ENCODE data around the gene RTTN.

Gene RTTN

DNA sequence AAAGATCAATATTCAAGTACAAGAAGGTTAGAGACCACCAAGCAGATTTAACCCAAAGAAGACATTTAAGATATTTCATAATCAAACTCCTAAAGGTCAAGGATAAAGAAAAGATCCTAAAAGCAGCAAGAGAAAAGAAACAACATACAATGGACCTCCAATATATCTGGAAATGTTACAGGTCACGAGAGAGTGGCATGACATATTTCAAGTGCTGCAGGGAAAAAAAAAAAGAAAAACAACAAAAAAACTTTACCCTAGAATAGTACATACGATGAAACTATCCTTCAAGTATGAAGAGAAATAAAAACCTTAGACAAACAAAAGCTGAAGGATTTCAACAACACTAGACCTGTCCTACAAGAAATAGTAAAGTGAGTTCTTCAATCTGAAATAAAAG, 166.3 kb downstream of the RTTN start:
- H2AFZ ChIP-seq (ENCODE audit: low read depth, low read length), result no peak overlapping the region
- no peaks in the 10 kb centered on the region for H3K9me3 ChIP-seq (ENCODE audit: low read length)
- H3K4me3 ChIP-seq (ENCODE audit: low read length), result no peak overlapping the region
- H3K4me1 ChIP-seq (ENCODE audit: insufficient read depth, low read length), result no peaks in the 10 kb centered on the region
- peaks cover 2% of the 10 kb centered on the region for H3K36me3 ChIP-seq (ENCODE audit: insufficient read depth, low read length)
- no peaks in the 10 kb centered on the region for H3K27me3 ChIP-seq (ENCODE audit: insufficient read depth, low read length)

DNA sequence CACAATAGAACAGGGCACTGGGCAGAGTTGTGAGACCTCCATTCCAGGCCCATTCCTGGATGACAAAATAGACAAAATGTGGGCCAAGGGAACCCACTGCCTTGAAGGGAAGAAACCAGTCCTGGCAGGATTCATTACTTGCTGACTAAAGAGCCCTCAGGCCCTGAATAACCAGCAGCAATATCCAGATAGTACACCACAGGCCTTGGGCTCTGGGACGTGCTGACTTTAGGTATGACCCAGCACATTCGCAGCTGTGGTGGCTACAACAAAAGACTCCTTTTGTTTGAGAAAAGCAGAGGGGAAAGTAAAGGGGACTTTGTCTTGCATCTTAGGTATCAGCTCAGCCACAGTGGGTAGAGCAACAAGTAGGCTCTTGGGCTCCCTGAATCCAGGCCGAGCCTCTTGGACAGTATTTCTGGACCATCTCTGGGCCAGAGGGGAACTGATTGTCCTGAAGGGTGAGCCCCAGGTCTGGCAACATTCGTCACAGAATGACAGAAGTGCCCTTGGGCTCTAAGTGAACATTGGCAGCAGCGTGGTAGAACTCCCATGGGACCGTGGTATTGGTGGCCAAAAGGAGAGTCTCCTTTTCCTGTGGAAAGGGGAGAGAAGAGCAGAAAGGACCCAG, 167.9 kb downstream of the RTTN start:
- no peaks in the 10 kb centered on the region for H3K9me3 ChIP-seq (ENCODE audit: low read length)
- no peak overlapping the region for H3K4me3 ChIP-seq (ENCODE audit: low read length)
- no peaks in the 10 kb centered on the region for H3K27me3 ChIP-seq (ENCODE audit: insufficient read depth, low read length)
- no peaks in the 10 kb centered on the region for H3K4me1 ChIP-seq (ENCODE audit: insufficient read depth, low read length)
- H2AFZ ChIP-seq (ENCODE audit: low read depth, low read length), result no peak overlapping the region
- H3K36me3 ChIP-seq (ENCODE audit: insufficient read depth, low read length), result no peaks in the 10 kb centered on the region

DNA sequence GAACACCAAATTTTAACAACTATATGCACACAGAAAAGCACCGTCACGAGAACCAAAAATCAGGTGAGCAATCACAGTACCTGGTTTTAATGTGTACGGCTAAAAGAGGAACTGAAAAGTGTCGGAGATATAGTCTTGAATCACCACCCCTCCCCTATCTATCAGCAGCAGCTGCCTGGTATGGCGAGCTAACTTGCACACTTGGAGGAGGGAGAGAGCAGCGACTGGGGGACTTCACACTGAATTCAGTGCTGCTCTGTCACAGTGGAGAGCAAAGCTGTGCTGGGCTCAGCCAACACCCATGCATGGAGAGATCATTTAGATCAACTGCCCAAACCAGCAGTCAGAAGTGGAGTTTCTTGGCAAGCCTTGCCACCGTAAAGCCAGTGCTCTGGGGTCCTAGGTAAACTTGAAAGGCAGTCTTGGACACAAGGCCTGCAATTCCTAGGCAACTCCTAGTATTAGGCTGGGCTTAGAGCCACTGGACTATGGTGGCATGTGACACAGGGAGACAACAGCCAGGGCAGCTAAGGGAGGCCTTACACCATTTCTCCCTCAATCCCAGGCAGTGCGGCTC, 168.6 kb downstream of the RTTN start:
- H2AFZ ChIP-seq (ENCODE audit: low read depth, low read length), result no peak overlapping the region
- no peaks in the 10 kb centered on the region for H3K27me3 ChIP-seq (ENCODE audit: insufficient read depth, low read length)
- no peaks in the 10 kb centered on the region for H3K9me3 ChIP-seq (ENCODE audit: low read length)
- H3K4me1 ChIP-seq (ENCODE audit: insufficient read depth, low read length), result no peaks in the 10 kb centered on the region
- H3K4me3 ChIP-seq (ENCODE audit: low read length), result no peak overlapping the region
- no peaks in the 10 kb centered on the region for H3K36me3 ChIP-seq (ENCODE audit: insufficient read depth, low read length)

DNA sequence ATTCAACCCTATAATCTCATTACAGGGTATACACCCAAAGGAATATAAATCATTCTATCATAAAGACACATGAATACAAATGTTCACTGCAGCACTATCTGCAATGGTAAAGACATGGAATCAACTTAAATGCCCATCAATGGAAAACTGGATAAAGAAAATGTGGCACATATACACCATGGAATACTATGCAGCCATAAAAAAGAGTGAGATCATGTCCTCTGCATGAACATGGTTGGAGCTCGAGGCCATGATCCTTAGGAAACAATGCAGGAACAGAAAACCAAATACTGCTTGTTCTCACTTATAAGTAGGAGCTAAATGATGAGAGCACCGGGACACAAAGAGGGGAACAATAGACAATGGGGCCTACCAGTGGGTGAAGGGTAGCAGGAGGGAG, 169.3 kb downstream of the RTTN start:
- H3K9me3 ChIP-seq (ENCODE audit: low read length), result no peaks in the 10 kb centered on the region
- no peaks in the 10 kb centered on the region for H3K4me1 ChIP-seq (ENCODE audit: insufficient read depth, low read length)
- H3K27me3 ChIP-seq (ENCODE audit: insufficient read depth, low read length), result no peaks in the 10 kb centered on the region
- no peak overlapping the region for H3K4me3 ChIP-seq (ENCODE audit: low read length)
- H3K36me3 ChIP-seq (ENCODE audit: insufficient read depth, low read length), result no peaks in the 10 kb centered on the region
- no peak overlapping the region for H2AFZ ChIP-seq (ENCODE audit: low read depth, low read length)

DNA sequence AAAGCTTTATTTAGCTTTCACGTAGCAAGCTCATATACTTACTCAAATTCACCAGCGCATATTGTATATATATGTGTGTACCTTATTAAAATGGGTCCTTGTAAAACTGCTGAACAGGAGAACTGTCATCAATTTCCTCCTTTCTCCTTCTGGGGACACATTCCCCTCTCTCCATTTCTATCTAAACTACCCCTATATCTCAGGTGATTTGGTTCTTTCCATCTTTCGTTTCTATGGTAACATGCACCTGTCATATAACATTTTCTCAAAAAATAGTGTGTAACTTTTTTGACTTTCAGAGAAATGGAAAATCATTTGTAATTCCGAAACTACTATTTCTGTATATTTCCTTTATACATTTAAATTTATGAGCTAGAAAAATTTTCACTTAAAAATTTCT, 174.3 kb downstream of the RTTN start:
- Histone ChIP-seq H3K27me3 (ENCODE audit: insufficient read depth, low read length) (no peaks in the 10 kb centered on the region), H2AFZ (ENCODE audit: low read depth, low read length) (no peak overlapping the region), H3K4me3 (ENCODE audit: low read length) (no peak overlapping the region), H3K4me1 (ENCODE audit: insufficient read depth, low read length) (no peaks in the 10 kb centered on the region), H3K9me3 (ENCODE audit: low read length) (no peaks in the 10 kb centered on the region), H3K36me3 (ENCODE audit: insufficient read depth, low read length) (peaks cover 3% of the 10 kb centered on the region)

DNA sequence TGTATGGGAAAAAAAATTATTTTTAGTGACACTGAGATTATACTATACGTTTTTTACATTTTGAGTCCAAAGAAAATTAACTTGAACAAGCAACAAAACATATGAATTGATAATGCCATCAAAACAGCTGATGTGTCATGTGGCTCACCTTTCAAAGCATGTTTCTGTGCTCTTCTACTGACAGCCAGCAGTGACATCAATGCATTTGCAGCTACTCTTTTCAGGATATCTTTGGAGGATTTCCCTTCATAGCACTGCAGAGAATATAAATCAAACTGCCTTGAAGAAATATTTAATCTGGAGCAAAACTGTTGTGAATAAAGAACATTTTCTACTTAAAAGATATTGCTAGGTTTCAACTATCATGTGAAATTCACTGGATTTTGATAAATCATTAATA, 174.8 kb downstream of the RTTN start:
- H3K36me3 ChIP-seq (ENCODE audit: insufficient read depth, low read length), result peaks cover 3% of the 10 kb centered on the region
- no peak overlapping the region for H3K4me3 ChIP-seq (ENCODE audit: low read length)
- H3K27me3 ChIP-seq (ENCODE audit: insufficient read depth, low read length), result no peaks in the 10 kb centered on the region
- H3K9me3 ChIP-seq (ENCODE audit: low read length), result no peaks in the 10 kb centered on the region
- no peaks in the 10 kb centered on the region for H3K4me1 ChIP-seq (ENCODE audit: insufficient read depth, low read length)
- H2AFZ ChIP-seq (ENCODE audit: low read depth, low read length), result no peak overlapping the region

DNA sequence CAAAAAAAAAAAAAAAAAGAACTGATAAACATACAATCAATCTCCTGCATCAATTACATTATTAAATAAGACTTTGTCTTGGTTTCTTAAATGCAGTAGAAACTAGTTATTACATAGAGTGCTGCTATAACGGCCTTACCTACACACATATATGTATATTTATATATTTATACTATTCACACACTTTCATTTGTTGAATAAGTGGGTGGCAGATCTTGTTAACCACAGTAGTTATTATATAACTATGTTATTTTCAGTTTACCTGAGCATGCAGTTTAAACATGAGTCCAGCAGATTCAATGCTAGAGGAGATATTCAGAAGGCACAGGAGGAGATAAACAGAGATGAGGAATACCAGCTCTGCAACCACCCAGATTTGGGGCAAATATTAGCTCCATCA, 176.3 kb downstream of the RTTN start:
- H3K4me1 ChIP-seq (ENCODE audit: insufficient read depth, low read length), result no peaks in the 10 kb centered on the region
- no peak overlapping the region for H2AFZ ChIP-seq (ENCODE audit: low read depth, low read length)
- H3K9me3 ChIP-seq (ENCODE audit: low read length), result no peaks in the 10 kb centered on the region
- no peak overlapping the region for H3K4me3 ChIP-seq (ENCODE audit: low read length)
- H3K27me3 ChIP-seq (ENCODE audit: insufficient read depth, low read length), result no peaks in the 10 kb centered on the region
- H3K36me3 ChIP-seq (ENCODE audit: insufficient read depth, low read length), result peaks cover 9% of the 10 kb centered on the region

DNA sequence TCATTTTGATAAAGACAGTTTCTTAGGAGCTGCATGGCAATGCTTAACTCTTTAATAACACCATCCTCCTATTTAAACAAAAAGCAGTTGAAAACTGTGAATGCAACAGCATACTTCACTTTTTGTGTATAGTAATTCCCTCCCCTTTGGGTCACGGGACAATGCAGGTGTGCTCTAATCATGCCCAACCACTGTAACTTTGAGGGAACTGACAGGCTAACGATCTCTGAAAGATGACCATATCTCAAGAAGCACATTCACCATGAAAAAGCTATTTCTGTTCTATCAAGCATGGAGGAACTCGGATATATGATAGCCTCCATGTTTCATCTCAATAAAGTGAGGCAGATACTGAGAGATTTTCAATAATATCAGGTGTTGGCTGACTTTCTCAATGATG, 176.8 kb downstream of the RTTN start:
- H2AFZ ChIP-seq (ENCODE audit: low read depth, low read length), result no peak overlapping the region
- H3K9me3 ChIP-seq (ENCODE audit: low read length), result no peaks in the 10 kb centered on the region
- H3K27me3 ChIP-seq (ENCODE audit: insufficient read depth, low read length), result no peaks in the 10 kb centered on the region
- H3K4me1 ChIP-seq (ENCODE audit: insufficient read depth, low read length), result no peaks in the 10 kb centered on the region
- peaks cover 11% of the 10 kb centered on the region for H3K36me3 ChIP-seq (ENCODE audit: insufficient read depth, low read length)
- H3K4me3 ChIP-seq (ENCODE audit: low read length), result no peak overlapping the region

DNA sequence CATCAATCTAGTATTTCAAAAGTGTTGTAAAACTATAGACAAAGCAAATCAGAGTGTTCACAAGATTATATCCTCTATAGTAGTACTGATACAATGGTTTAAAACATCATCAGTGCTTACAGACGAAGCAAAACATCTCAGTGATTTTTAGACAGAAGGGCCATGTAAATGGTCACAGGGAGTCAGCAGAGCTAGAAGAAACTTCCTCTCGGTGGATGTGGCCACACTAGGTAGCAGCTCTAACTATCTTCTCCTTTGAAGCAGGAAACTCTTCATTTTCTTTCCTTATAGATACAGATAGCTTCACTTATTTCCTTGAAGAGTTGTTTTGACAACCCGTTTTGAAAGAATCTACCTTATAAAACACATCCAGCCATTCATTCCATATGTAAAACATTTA, 177.4 kb downstream of the RTTN start:
- H2AFZ ChIP-seq (ENCODE audit: low read depth, low read length), result no peak overlapping the region
- no peaks in the 10 kb centered on the region for H3K4me1 ChIP-seq (ENCODE audit: insufficient read depth, low read length)
- no peaks in the 10 kb centered on the region for H3K9me3 ChIP-seq (ENCODE audit: low read length)
- peaks cover 11% of the 10 kb centered on the region for H3K36me3 ChIP-seq (ENCODE audit: insufficient read depth, low read length)
- H3K27me3 ChIP-seq (ENCODE audit: insufficient read depth, low read length), result no peaks in the 10 kb centered on the region
- H3K4me3 ChIP-seq (ENCODE audit: low read length), result no peak overlapping the region

DNA sequence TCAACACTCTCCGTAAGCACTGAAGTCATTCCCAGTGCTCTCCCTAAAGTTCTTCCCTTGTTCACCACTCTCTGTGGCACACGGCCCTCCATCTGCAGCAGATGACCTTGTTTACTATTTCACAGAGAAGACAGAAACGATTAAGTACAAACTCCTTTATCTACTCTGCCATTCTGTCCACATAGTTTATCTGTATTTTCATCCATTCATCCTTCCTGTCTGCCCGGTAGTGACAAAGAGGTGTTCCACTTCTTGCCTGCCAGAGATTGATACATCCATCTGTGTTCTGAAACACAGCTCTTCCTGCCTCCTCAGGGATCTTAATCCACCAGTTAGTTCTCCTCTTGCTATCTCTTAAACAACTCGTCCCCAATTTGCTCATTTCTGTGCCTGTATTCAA, 179.9 kb downstream of the RTTN start:
- H3K4me1 ChIP-seq (ENCODE audit: insufficient read depth, low read length), result no peaks in the 10 kb centered on the region
- H2AFZ ChIP-seq (ENCODE audit: low read depth, low read length), result no peak overlapping the region
- H3K27me3 ChIP-seq (ENCODE audit: insufficient read depth, low read length), result no peaks in the 10 kb centered on the region
- no peak overlapping the region for H3K4me3 ChIP-seq (ENCODE audit: low read length)
- no peaks in the 10 kb centered on the region for H3K9me3 ChIP-seq (ENCODE audit: low read length)
- H3K36me3 ChIP-seq (ENCODE audit: insufficient read depth, low read length), result peaks cover 23% of the 10 kb centered on the region

DNA sequence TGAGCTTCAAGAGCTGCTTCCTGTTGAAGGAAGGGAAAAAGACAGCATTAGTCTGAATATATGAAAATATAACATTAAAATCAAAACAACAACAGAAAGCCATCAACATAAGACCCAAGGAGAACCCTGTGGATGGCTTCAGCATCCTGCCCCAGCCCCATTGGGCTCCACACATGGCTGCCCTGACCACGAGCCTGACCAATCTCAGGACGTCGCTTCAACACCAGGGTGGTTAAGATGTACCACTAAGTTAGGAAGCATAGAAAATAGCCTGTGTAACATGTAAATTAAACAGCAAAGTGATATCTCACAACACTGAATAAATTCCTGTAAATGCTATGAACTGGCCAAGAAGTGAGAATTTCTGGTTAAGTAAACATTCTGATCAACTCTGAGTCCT, 180.7 kb downstream of the RTTN start:
- no peak overlapping the region for H2AFZ ChIP-seq (ENCODE audit: low read depth, low read length)
- H3K36me3 ChIP-seq (ENCODE audit: insufficient read depth, low read length), result peaks cover 28% of the 10 kb centered on the region
- H3K4me3 ChIP-seq (ENCODE audit: low read length), result no peak overlapping the region
- H3K27me3 ChIP-seq (ENCODE audit: insufficient read depth, low read length), result no peaks in the 10 kb centered on the region
- H3K9me3 ChIP-seq (ENCODE audit: low read length), result no peaks in the 10 kb centered on the region
- no peaks in the 10 kb centered on the region for H3K4me1 ChIP-seq (ENCODE audit: insufficient read depth, low read length)

DNA sequence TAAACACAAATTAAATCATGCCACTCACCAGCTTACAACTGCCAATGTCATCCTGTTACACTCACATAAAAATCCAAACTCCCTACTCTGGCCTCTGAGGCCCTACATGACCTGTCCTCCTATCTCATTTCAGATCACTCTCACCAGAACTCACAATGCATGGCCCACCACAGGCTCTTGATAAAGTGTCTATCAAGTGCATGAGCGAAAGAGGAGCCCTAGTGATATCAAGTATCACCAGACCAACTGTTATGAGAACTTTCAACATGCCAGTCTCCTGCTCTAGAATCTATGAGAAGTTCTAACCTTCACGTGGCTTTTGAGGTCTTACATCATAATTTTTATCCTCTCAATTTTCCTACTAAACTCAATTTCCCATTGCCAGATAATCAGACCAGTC, 181.4 kb downstream of the RTTN start:
- H3K36me3 ChIP-seq (ENCODE audit: insufficient read depth, low read length), result peaks cover 30% of the 10 kb centered on the region
- H3K27me3 ChIP-seq (ENCODE audit: insufficient read depth, low read length), result no peaks in the 10 kb centered on the region
- no peaks in the 10 kb centered on the region for H3K9me3 ChIP-seq (ENCODE audit: low read length)
- no peak overlapping the region for H3K4me3 ChIP-seq (ENCODE audit: low read length)
- H2AFZ ChIP-seq (ENCODE audit: low read depth, low read length), result no peak overlapping the region
- H3K4me1 ChIP-seq (ENCODE audit: insufficient read depth, low read length), result no peaks in the 10 kb centered on the region

DNA sequence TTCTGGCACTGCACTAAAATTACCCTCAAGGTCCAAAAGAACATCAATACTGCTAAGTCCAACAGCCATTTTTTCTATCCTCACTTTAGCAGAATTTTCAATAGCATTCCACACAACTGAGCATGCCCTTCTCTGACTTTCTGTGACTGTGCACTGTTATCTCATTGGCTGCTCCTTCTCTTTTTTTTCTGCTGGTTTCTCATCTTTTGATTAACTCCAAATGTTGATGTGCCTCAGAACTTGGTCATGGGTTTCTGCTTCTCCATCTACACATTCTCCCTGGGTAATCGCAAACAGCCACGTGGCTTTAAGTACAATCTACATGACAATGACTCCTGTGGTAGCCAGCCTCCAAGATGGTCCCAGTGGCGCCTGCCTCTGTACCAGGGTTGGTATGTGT, 182.9 kb downstream of the RTTN start:
- H3K4me3 ChIP-seq (ENCODE audit: low read length), result no peak overlapping the region
- H3K9me3 ChIP-seq (ENCODE audit: low read length), result no peaks in the 10 kb centered on the region
- no peak overlapping the region for H2AFZ ChIP-seq (ENCODE audit: low read depth, low read length)
- H3K36me3 ChIP-seq (ENCODE audit: insufficient read depth, low read length), result peaks cover 28% of the 10 kb centered on the region
- no peaks in the 10 kb centered on the region for H3K4me1 ChIP-seq (ENCODE audit: insufficient read depth, low read length)
- H3K27me3 ChIP-seq (ENCODE audit: insufficient read depth, low read length), result no peaks in the 10 kb centered on the region

DNA sequence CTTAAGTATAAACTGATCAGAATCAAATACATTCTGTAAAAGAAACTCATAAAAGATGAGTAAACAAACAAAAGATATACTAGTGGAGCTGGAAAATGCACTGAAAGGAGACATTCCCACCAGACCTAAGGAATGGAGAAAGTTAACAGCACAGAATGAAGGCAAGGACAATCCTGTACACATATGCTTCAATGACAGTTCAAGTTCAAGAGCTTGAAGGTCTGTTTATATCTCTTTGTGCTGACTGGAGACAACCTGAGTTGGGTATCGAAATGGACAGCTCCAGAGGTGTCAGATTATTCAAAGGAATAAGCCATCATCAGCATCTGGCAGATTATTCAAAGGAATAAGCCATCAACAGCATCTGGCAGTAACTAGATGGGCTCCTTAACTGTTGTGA, 184.0 kb downstream of the RTTN start:
- H3K4me1 ChIP-seq (ENCODE audit: insufficient read depth, low read length), result no peaks in the 10 kb centered on the region

More for the DNA sequence above, 184.0 kb downstream of the RTTN start:
- Histone ChIP-seq H3K27me3 (ENCODE audit: insufficient read depth, low read length) (no peaks in the 10 kb centered on the region), H3K36me3 (ENCODE audit: insufficient read depth, low read length) (peaks cover 30% of the 10 kb centered on the region), H3K9me3 (ENCODE audit: low read length) (no peaks in the 10 kb centered on the region), H2AFZ (ENCODE audit: low read depth, low read length) (no peak overlapping the region), H3K4me3 (ENCODE audit: low read length) (no peak overlapping the region)

All from neuron (in vitro differentiated cells).